OCI-LY1 (cell line): ENCODE results near the gene SWAP70.

Experiments
- H2AFZ ChIP-seq: fragments of 200-600 bp; sonication (generic), shearing (Covaris generic); 2 replicates; pipeline ENCODE4 v1.6.0; 2014; ENCODE audit warnings: antibody characterized with exemption, mild to moderate bottlenecking, low read length
- H3F3A ChIP-seq: fragments of 200-600 bp; sonication (generic), shearing (Covaris generic); 2 replicates; pipeline ENCODE4 v1.6.0; 2014; ENCODE audit warnings: mild to moderate bottlenecking, antibody characterized with exemption, low read length, moderate library complexity; ENCODE audit not compliant: insufficient read depth
- H3K27ac ChIP-seq: fragments of 200-600 bp; sonication (generic); 2 replicates; pipeline ENCODE4 v1.5.1; 2014; ENCODE audit warnings: low read length, mixed run types, mild to moderate bottlenecking, low read depth; ENCODE audit not compliant: poor library complexity, severe bottlenecking
- H3K27me3 ChIP-seq: fragments of 200-600 bp; sonication (generic); 2 replicates; pipeline ENCODE4 v1.6.0; 2014; ENCODE audit warnings: antibody characterized with exemption, mild to moderate bottlenecking, low read length, moderate library complexity; ENCODE audit not compliant: insufficient read depth
- H3K36me3 ChIP-seq: fragments of 200-600 bp; sonication (generic); 2 replicates; pipeline ENCODE4 v1.6.1; 2014; ENCODE audit warnings: mild to moderate bottlenecking, antibody characterized with exemption, low read length, moderate library complexity, mixed read lengths; ENCODE audit not compliant: insufficient read depth
- H3K4me1 ChIP-seq: fragments of 200-600 bp; sonication (generic); 2 replicates; pipeline ENCODE4 v1.5.1; 2014; ENCODE audit warnings: mild to moderate bottlenecking, low read length, moderate library complexity; ENCODE audit not compliant: insufficient read depth, severe bottlenecking
- H3K4me2 ChIP-seq: fragments of 200-600 bp; sonication (generic), shearing (Covaris generic); 2 replicates; pipeline ENCODE4 v1.6.1; 2014; ENCODE audit warnings: low read length
- H3K4me3 ChIP-seq: fragments of 200-600 bp; sonication (generic); 2 replicates; pipeline ENCODE4 v1.5.1; 2014; ENCODE audit warnings: low read length, low read depth, mild to moderate bottlenecking, mixed read lengths; ENCODE audit not compliant: poor library complexity, severe bottlenecking
- H3K79me2 ChIP-seq: fragments of 200-600 bp; shearing (Covaris generic); 2 replicates; pipeline ENCODE4 v1.6.1; 2016; ENCODE audit warnings: mixed run types, low read length, mixed read lengths; ENCODE audit not compliant: insufficient read depth
- H3K9ac ChIP-seq: fragments of 200-600 bp; sonication (generic), shearing (Covaris generic); 2 replicates; pipeline ENCODE4 v1.6.1; 2014; ENCODE audit warnings: mild to moderate bottlenecking, low read length, mixed read lengths
- H3K9me2 ChIP-seq: fragments of 200-600 bp; sonication (generic), shearing (Covaris generic); 2 replicates; pipeline ENCODE4 v1.6.1; 2014; ENCODE audit warnings: low read depth, mild to moderate bottlenecking, low read length, mixed read lengths
- H3K9me3 ChIP-seq: fragments of 200-600 bp; shearing (Covaris generic); 2 replicates; pipeline ENCODE4 v1.6.1; 2014; ENCODE audit warnings: low read length, mixed read lengths
- H4K20me1 ChIP-seq: fragments of 200-600 bp; sonication (generic), shearing (Covaris generic); 2 replicates; pipeline ENCODE4 v1.6.0; 2016; ENCODE audit warnings: mild to moderate bottlenecking, low read length; ENCODE audit not compliant: insufficient read depth
- CTCF ChIP-seq: fragments of 200-600 bp; sonication (generic), shearing (Covaris generic); IDR thresholded peaks from 2 replicates; pipeline ENCODE4 v1.5.1; 2017; ENCODE audit warnings: mild to moderate bottlenecking, antibody characterized with exemption, low read length, moderate library complexity, mixed read lengths
- EZH2 ChIP-seq: fragments of 200-600 bp; sonication (generic), shearing (Covaris generic); IDR thresholded peaks from 2 replicates; pipeline ENCODE4 v1.8.0; 2017; ENCODE audit warnings: borderline replicate concordance, mixed run types, mild to moderate bottlenecking, antibody characterized with exemption, low read length, moderate library complexity, mixed read lengths

The SWAP70 gene

DNA sequence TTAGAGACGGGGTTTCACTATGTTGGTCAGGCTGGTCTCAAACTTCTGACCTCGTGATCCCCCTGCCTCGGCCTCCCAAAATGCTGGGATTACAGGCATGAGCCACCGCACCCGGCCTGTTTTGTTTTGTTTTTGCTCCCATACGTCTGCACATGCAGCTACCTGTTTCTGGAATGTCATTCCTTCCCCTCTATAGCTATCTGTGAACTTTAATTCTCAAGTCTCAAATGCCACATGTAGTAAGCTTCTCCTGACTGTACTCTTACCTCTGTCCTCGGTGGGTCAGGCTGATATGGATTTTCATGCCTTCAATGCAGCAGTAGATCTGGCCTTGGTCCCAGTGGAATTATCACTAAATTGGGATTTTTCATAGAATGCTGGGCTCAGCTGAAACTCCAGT is 12.4 kb upstream of the SWAP70 start:
- Histone ChIP-seq H3K36me3 (no peaks in the 10 kb centered on the region), H3K9ac (no peak overlapping the region), H3K9me3 (peaks cover 13% of the 10 kb centered on the region), H3K27me3 (no peaks in the 10 kb centered on the region), H3K27ac (peak overlapping the region; percentile 69), H3K9me2 (no peaks in the 10 kb centered on the region), H3K4me2 (no peak overlapping the region), H3K4me1 (peaks cover 18% of the 10 kb centered on the region), H4K20me1 (no peaks in the 10 kb centered on the region), H2AFZ (no peak overlapping the region), H3K79me2 (no peaks in the 10 kb centered on the region), H3K4me3 (no peak overlapping the region), H3F3A (no peaks in the 10 kb centered on the region)
- TF ChIP-seq CTCF = no peak
- TF ChIP-seq EZH2 = no peak

GRCh38 chr11:9651899-9652748 is 11.8 kb upstream of the SWAP70 start:
- Histone ChIP-seq H4K20me1 (no peaks in the 10 kb centered on the region), H2AFZ (no peak overlapping the region), H3K27me3 (no peaks in the 10 kb centered on the region), H3K27ac (peak overlapping the region; percentile 69), H3K9me2 (no peaks in the 10 kb centered on the region), H3K79me2 (no peaks in the 10 kb centered on the region), H3K4me1 (peaks cover 18% of the 10 kb centered on the region), H3K4me2 (no peak overlapping the region; the same call in 1 of the 2 replicates), H3K36me3 (no peaks in the 10 kb centered on the region), H3K9ac (no peak overlapping the region; the same call in 1 of the 2 replicates), H3K4me3 (no peak overlapping the region), H3K9me3 (peaks cover 13% of the 10 kb centered on the region), H3F3A (no peaks in the 10 kb centered on the region)
- TF ChIP-seq CTCF = no peak
- TF ChIP-seq EZH2 = no peak

DNA sequence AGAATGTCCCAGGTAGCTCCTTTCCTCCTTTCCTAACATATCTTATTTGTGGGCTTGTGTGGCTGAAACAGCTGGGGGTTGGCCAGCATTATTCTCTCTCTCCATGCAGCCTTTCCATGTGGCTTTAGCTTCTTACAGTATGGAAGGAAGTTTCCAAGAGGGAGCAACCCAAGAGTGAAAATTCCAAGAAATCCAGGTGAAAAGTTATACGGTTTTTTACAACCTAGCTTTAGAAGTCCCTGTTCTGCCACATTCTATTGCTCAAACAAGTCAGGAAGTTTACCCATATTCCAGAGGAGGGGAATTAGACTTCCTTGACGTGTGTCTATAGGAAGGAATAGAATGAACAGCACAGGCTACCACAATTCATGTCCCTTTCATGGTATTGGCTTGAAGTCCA is 10.0 kb upstream of the SWAP70 start:
- H3K4me3 ChIP-seq = no peak overlapping the region

More for the DNA sequence above, 10.0 kb upstream of the SWAP70 start:
- H3K27me3 ChIP-seq = no peaks in the 10 kb centered on the region
- peaks cover 26% of the 10 kb centered on the region for H3K4me1 ChIP-seq
- 0 out of 2 replicates have a peak, but pooled peaks cover 3% of the 10 kb centered on the region for H3K9me3 ChIP-seq
- no peak overlapping the region for H2AFZ ChIP-seq
- no peaks in the 10 kb centered on the region for H3F3A ChIP-seq
- no peak overlapping the region for H3K27ac ChIP-seq
- no peaks in the 10 kb centered on the region for H3K79me2 ChIP-seq
- no peaks in the 10 kb centered on the region for H3K36me3 ChIP-seq
- H3K9ac ChIP-seq = no peak overlapping the region
- no peak overlapping the region for H3K4me2 ChIP-seq
- no peak for TF ChIP-seq CTCF
- TF ChIP-seq EZH2 = no peak
- H4K20me1 ChIP-seq = no peaks in the 10 kb centered on the region
- no peaks in the 10 kb centered on the region for H3K9me2 ChIP-seq
